ENCODE results near the gene RXRB.

DNA sequence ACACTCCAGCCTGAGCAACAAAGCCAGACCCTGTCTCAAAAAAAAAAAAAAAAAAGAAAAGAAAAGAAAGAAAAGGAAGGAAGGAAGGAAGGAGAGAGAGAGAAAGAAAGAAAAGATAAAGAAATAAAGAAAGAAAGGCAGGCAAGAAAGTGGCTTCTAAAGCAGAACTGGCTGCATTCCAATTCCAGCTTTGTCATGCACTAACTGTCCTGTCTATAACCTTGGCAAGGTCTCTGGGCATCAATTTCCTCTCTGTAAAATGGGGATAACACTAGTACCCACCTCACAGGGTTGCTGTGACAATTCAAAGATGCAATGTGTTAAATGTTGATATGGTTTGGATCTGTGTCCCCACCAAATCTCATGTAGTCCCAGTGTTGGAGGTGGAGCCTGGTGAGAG, 35.9 kb upstream of the RXRB start:
- TF ChIP-seq, protein P1, sequence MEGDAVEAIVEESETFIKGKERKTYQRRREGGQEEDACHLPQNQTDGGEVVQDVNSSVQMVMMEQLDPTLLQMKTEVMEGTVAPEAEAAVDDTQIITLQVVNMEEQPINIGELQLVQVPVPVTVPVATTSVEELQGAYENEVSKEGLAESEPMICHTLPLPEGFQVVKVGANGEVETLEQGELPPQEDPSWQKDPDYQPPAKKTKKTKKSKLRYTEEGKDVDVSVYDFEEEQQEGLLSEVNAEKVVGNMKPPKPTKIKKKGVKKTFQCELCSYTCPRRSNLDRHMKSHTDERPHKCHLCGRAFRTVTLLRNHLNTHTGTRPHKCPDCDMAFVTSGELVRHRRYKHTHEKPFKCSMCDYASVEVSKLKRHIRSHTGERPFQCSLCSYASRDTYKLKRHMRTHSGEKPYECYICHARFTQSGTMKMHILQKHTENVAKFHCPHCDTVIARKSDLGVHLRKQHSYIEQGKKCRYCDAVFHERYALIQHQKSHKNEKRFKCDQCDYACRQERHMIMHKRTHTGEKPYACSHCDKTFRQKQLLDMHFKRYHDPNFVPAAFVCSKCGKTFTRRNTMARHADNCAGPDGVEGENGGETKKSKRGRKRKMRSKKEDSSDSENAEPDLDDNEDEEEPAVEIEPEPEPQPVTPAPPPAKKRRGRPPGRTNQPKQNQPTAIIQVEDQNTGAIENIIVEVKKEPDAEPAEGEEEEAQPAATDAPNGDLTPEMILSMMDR (IDR thresholded peaks at IDR 0.05): no peak
- TF ChIP-seq ZFX (IDR thresholded peaks at IDR 0.05; ENCODE audit: borderline replicate concordance): no peak
